ENCODE results near the gene MFN1.
"Not testable (repeated sequence)": the region's sequence is repeated elsewhere in the genome, so short reads cannot be mapped to it uniquely, and the experiment has no call there.

Gene MFN1

DNA sequence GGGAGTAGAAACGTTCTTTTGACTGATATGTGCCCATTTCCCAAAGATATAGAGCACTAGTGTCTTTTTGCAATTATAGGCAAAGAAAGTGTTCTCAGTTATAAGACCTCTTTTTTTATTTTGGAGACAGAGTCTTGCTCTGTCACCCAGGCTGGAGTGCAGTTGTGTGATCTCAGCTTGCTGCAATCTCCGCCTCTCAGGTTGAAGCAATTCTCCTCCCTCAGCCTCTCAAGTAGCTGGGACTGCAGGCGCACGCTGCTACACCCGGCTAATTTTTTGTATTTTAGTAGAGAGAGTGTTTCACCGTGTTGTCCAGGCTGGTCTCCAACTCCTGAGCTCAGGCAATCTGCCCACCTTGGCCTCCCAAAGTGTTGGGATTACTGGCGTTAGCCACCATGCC is 45.4 kb upstream of the MFN1 start:
- no peaks in the 10 kb centered on the region for H3K36me3 ChIP-seq
- peaks cover 3% of the 10 kb centered on the region for H3K9me3 ChIP-seq (ENCODE audit: severe bottlenecking)
- DNase-seq = no peak
- H3K4me3 ChIP-seq (ENCODE audit: low read depth, low read length) = no peak overlapping the region
- no peak overlapping the region for H3K27ac ChIP-seq
- no peaks in the 10 kb centered on the region for H3K27me3 ChIP-seq (ENCODE audit: insufficient read depth, low read depth, severe bottlenecking)
- TF ChIP-seq, protein P1, sequence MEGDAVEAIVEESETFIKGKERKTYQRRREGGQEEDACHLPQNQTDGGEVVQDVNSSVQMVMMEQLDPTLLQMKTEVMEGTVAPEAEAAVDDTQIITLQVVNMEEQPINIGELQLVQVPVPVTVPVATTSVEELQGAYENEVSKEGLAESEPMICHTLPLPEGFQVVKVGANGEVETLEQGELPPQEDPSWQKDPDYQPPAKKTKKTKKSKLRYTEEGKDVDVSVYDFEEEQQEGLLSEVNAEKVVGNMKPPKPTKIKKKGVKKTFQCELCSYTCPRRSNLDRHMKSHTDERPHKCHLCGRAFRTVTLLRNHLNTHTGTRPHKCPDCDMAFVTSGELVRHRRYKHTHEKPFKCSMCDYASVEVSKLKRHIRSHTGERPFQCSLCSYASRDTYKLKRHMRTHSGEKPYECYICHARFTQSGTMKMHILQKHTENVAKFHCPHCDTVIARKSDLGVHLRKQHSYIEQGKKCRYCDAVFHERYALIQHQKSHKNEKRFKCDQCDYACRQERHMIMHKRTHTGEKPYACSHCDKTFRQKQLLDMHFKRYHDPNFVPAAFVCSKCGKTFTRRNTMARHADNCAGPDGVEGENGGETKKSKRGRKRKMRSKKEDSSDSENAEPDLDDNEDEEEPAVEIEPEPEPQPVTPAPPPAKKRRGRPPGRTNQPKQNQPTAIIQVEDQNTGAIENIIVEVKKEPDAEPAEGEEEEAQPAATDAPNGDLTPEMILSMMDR (IDR thresholded peaks at IDR 0.05; ENCODE audit: low read depth, low read length) = no peak

DNA sequence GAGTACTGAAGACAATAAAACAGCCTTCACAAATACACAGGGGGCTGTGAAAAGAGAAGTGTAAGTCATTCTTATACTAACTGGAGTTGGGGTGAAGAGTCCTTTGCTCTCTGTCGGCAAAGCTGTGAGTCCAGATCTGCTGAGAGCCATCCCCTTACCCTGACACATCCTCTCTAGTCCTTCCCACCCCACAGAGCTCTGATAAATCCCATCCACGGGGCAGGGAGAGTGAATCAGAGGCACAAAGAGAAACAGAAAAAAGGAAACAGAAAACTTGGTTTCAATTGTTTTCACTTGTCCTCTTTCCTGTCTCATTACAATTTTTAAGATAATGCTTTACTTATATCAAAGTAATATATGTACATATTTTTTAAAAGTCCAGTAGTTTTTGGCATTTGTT is 42.9 kb upstream of the MFN1 start:
- H3K9me3 ChIP-seq (ENCODE audit: severe bottlenecking) = no peaks in the 10 kb centered on the region
- DNase-seq = no peak
- no peak overlapping the region for H3K27ac ChIP-seq
- no peak overlapping the region for H3K4me3 ChIP-seq (ENCODE audit: low read depth, low read length)
- no peaks in the 10 kb centered on the region for H3K36me3 ChIP-seq
- TF ChIP-seq, protein P1 (IDR thresholded peaks at IDR 0.05; ENCODE audit: low read depth, low read length) = no peak
- H3K27me3 ChIP-seq (ENCODE audit: insufficient read depth, low read depth, severe bottlenecking) = no peaks in the 10 kb centered on the region

DNA sequence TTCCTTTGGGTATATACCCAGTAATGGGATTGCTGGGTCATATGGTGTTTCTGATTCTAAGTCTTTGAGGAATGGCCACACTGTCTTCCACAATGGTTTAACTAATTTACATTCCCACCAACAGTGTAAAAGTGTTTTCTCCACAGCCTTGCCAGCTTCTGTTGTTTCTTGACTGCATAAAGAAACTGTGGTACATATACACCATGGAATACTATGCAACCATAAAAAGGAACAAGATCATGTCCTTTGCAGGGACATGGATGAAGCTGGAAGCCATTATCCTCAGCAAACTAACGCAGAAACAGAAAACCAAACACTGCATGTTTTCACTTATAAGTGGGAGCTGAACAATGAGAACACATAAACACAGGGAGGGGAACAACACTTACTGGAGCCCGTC is 40.1 kb upstream of the MFN1 start:
- H3K27me3 ChIP-seq (ENCODE audit: insufficient read depth, low read depth, severe bottlenecking); H3K27ac ChIP-seq; H3K4me3 ChIP-seq (ENCODE audit: low read depth, low read length); H3K36me3 ChIP-seq; H3K9me3 ChIP-seq (ENCODE audit: severe bottlenecking); DNase-seq: not testable (repeated sequence)

DNA sequence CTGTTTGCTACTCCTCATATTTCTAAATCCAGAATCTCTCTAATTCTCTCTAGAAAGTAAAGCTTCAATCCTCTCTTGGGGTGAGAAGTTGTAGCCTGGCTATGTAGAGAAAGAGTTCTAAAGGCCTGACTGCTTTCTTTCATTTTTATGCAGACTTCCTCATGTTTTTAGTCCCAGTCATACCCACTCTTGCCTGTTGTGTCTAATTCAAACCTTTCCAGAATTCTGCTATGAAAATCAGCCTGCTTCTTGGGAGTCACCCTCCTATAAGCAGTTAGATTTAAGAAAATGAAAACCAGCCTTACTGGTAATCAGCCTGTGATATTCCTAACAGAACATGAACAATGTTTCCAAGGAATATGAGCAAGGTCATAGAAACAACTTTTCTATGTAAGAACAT is 39.5 kb upstream of the MFN1 start:
- TF ChIP-seq, protein P1 (IDR thresholded peaks at IDR 0.05; ENCODE audit: low read depth, low read length) = no peak
- Histone ChIP-seq H3K9me3 (ENCODE audit: severe bottlenecking) (no peaks in the 10 kb centered on the region), H3K4me3 (ENCODE audit: low read depth, low read length) (no peak overlapping the region), H3K27me3 (ENCODE audit: insufficient read depth, low read depth, severe bottlenecking) (no peaks in the 10 kb centered on the region), H3K36me3 (no peaks in the 10 kb centered on the region), H3K27ac (no peak overlapping the region)
- no peak for DNase-seq

DNA sequence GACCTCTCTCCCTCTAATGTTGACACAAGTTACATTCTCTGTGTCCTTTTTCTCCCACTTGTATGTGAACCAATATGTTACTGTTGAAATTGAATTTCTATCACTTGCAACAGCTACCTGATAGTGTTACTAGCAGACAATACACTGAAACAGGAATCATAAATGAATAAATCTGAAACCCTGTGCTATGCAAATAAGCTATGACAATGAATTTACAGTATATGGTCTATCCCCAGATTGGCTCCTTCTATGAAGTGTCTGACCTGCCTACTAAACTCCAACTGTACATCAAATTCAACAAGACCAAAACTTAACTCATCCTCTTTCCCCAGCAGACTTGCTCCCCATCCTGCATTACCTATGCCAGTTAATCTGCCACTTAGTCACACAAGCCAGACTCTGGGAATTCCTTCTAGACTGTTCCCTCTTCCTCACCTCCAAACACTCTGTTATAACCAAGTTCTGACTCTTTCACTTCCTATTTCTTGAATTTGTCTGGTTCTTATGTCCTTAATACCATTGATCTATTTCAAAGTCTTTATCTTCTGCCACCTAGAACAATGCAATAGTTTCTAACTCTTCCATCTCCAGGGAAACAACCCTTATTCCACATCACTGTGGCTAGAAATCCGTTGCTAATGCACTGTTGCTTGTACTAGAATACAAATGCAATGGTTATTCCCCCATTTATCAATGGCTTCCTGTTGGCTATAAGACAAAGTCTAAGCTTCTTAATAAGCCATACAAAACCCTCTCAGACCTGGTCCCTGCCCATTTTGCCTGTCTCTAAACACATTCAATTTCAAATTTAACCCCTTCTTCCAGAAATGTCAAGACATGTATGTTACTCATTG is 38.1 kb upstream of the MFN1 start:
- H3K27ac ChIP-seq = no peak overlapping the region
- DNase-seq = no peak

DNA sequence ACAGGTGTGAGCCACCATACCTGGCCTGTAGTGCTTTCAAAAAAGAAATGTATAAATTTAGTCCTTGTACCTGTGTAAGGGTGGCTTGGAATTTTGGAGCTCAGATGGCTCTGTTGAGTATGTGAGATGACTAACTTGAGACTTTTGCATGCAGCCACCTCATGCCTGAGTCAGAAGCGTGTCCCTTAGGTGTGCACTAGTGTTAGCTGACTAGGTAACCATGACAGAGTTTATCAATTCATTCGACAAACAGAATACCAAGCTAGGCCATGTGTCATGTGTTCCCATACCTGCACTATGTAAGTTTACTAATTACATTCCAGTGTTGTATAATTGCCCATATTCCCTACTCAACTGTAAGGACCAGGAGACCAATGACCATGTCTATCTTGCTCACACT is 28.6 kb upstream of the MFN1 start:
- peaks cover 6% of the 10 kb centered on the region for H3K36me3 ChIP-seq
- H3K27ac ChIP-seq = no peak overlapping the region
- TF ChIP-seq, protein P1 (IDR thresholded peaks at IDR 0.05; ENCODE audit: low read depth, low read length) = no peak
- no peak for DNase-seq
- no peak overlapping the region for H3K4me3 ChIP-seq (ENCODE audit: low read depth, low read length)
- peaks cover 2% of the 10 kb centered on the region for H3K27me3 ChIP-seq (ENCODE audit: insufficient read depth, low read depth, severe bottlenecking)
- no peaks in the 10 kb centered on the region for H3K9me3 ChIP-seq (ENCODE audit: severe bottlenecking)

More for the DNA sequence above, 38.1 kb upstream of the MFN1 start:
- H3K4me3 ChIP-seq (ENCODE audit: low read depth, low read length) = no peak overlapping the region
- no peaks in the 10 kb centered on the region for H3K36me3 ChIP-seq
- no peaks in the 10 kb centered on the region for H3K9me3 ChIP-seq (ENCODE audit: severe bottlenecking)
- H3K27me3 ChIP-seq (ENCODE audit: insufficient read depth, low read depth, severe bottlenecking) = no peaks in the 10 kb centered on the region
- TF ChIP-seq, protein P1 (IDR thresholded peaks at IDR 0.05; ENCODE audit: low read depth, low read length) = no peak
